UCSD-AML1 (cell line): ENCODE measurements around the gene MRFAP1.
"Not testable (repeated sequence)": the region's sequence is repeated elsewhere in the genome, so short reads cannot be mapped to it uniquely, and the experiment has no call there.

Experiments used
- DNase-seq: peaks from one replicate; lab custom pipeline; 2025; ENCODE audit not compliant: unreplicated experiment; lab: John Stamatoyannopoulos, UW

The MRFAP1 gene

GRCh38 chr4:6610856-6611430 is 29.5 kb upstream of the MRFAP1 start:
- DNase-seq = no peak

GRCh38 chr4:6612961-6613675 is 27.4 kb upstream of the MRFAP1 start:
- no peak for DNase-seq

GRCh38 chr4:6613676-6614651 is 26.5 kb upstream of the MRFAP1 start:
- DNase-seq = no peak

GRCh38 chr4:6614701-6615230 is 25.7 kb upstream of the MRFAP1 start:
- DNase-seq = no peak

- DNase-seq = no peak
Measured at GRCh38 chr4:6616087-6616995, 24.1 kb upstream of the MRFAP1 start.

GRCh38 chr4:6617246-6617645 is 23.2 kb upstream of the MRFAP1 start:
- no peak for DNase-seq

GRCh38 chr4:6618386-6619115 is 21.9 kb upstream of the MRFAP1 start:
- no peak for DNase-seq

GRCh38 chr4:6619116-6619465 is 21.4 kb upstream of the MRFAP1 start:
- DNase-seq = no peak

GRCh38 chr4:6619466-6620255 is 20.8 kb upstream of the MRFAP1 start:
- no peak for DNase-seq

GRCh38 chr4:6620296-6620695 is 20.2 kb upstream of the MRFAP1 start:
- no peak for DNase-seq

GRCh38 chr4:6620891-6621555 is 19.5 kb upstream of the MRFAP1 start:
- no peak for DNase-seq

- no peak for DNase-seq
Measured at GRCh38 chr4:6621556-6621927, 18.9 kb upstream of the MRFAP1 start.

- DNase-seq = no peak
Measured at GRCh38 chr4:6622744-6623143, 17.7 kb upstream of the MRFAP1 start.

GRCh38 chr4:6625256-6625655 is 15.2 kb upstream of the MRFAP1 start:
- DNase-seq = no peak

- no peak for DNase-seq
Measured at GRCh38 chr4:6626066-6626465, 14.4 kb upstream of the MRFAP1 start.

GRCh38 chr4:6627832-6628231 is 12.7 kb upstream of the MRFAP1 start:
- no peak for DNase-seq

GRCh38 chr4:6628484-6628883 is 12.0 kb upstream of the MRFAP1 start:
- not testable (repeated sequence) for DNase-seq

GRCh38 chr4:6632125-6632524 is 8.4 kb upstream of the MRFAP1 start:
- DNase-seq = no peak
